Measurements from ENCODE around the gene RPL39. TPM values are rescaled to one million over a fixed set of nuclear protein-coding genes. Genes with fewer than 3 reads are reported as not detected.

The RPL39 gene
- total and polyA plus RNA-seq, 10 of the 15 experiments (the other 5 are each of a cell fraction or from before 2014, with no cell fraction given), result 1,792 to 6,541 (median 3,667) TPM

GRCh38 chrX:119756926-119757635 lies 34.3 kb downstream of the RPL39 start (continued):
- TF ChIP-seq BMI1 (IDR thresholded peaks at IDR 0.05; ENCODE audit: borderline replicate concordance) (no peak), ZBED1 (IDR thresholded peaks at IDR 0.05; ENCODE audit: borderline replicate concordance) (no peak), PAX8 (IDR thresholded peaks at IDR 0.05) (no peak), PKNOX1 (IDR thresholded peaks at IDR 0.05) (no peak)

GRCh38 chrX:119755981-119756533 lies 35.4 kb downstream of the RPL39 start:
- Histone ChIP-seq H2AFZ (ENCODE audit: control insufficient read depth, low read depth, low read length) (peak overlapping the region; percentile 46; the same call in 1 of the 2 replicates), H3K79me2 (ENCODE audit: control insufficient read depth, insufficient read depth, low read length) (no peaks in the 10 kb centered on the region; the same call in none of the 2 replicates), H4K20me1 (ENCODE audit: control insufficient read depth, insufficient read depth) (no peaks in the 10 kb centered on the region), H3K4me2 (ENCODE audit: control insufficient read depth, insufficient read depth) (peak overlapping the region; percentile 80), H3K27me3 (replicated peaks in 1 of 2; ENCODE audit: control insufficient read depth in 2 of 2, insufficient read depth in 2 of 2, low read length in 1 of 2) (no peaks in the 10 kb centered on the region), H3K4me1 (ENCODE audit: control insufficient read depth, insufficient read depth, low read length) (peaks cover 44% of the 10 kb centered on the region), H3K36me3 (ENCODE audit: control insufficient read depth in 2 of 2, insufficient read depth in 2 of 2, low read length in 1 of 2) (no peaks in the 10 kb centered on the region), H3K4me3 (peak overlapping the region; percentile 11; the same call in 1 of the 2 replicates), H3K9me3 (replicated peaks; ENCODE audit: control insufficient read depth, insufficient read depth, low read length) (no peaks in the 10 kb centered on the region; the same call in 2 of the 3 replicates), H3K27ac (ENCODE audit: control insufficient read depth, insufficient read depth) (peak overlapping the region; percentile 93), H3K9ac (ENCODE audit: control insufficient read depth, insufficient read depth, low read length) (peak overlapping the region; percentile 61)
- 2% methylated on average over 7 of the region's 7 CpGs for WGBS (ENCODE audit: insufficient coverage, insufficient replicate concordance, low lambda C conversion rate, missing lambda C conversion rate)
- POLR2A ChIA-PET, result interaction anchor here (0.5 to 7.7 kb wide), 7 partner anchors 8 to 101 kb away, joined by 3 to 42 read pairs (median 7); partner anchors contain the start of gene SEPTIN6
- no TSS peak for BruUV-seq (replicated peaks)
- ATAC-seq (peak; percentile 79), DNase-seq (ENCODE audit: low read depth, low spot score) (peak; percentile 85), FAIRE-seq (peak; percentile 92)
- RAD21 ChIA-PET (ENCODE audit: unreplicated experiment), result interaction anchor here (0.7 to 12.8 kb wide), 19 partner anchors 8 to 239 kb away, joined by 3 to 128 read pairs (median 5); partner anchors contain the start of genes NKRF, RPL39 and SEPTIN6
- intact Hi-C loops (cut with micrococcal nuclease; ENCODE audit: unreplicated experiment) (loop anchor here (1.0 to 2.0 kb wide), 3 partner anchors 23 to 108 kb away; no protein-coding TSS in a partner anchor), in situ Hi-C loops (cut with MboI) (no loop called here)
- SMC1A ChIA-PET (ENCODE audit: uncharacterized antibody, unreplicated experiment), result interaction anchor here (0.7 to 6.5 kb wide), 14 partner anchors 8 to 179 kb away, joined by 3 to 61 read pairs (median 6); partner anchors contain the start of gene RPL39
- CTCF ChIA-PET, result interaction anchor here (0.8 to 7.1 kb wide), 15 partner anchors 9 to 240 kb away, joined by 3 to 78 read pairs (median 8); no protein-coding TSS in a partner anchor
- TF ChIP-seq IRF5 (IDR thresholded peaks at IDR 0.05; ENCODE audit: borderline replicate concordance) (no peak), NBN (IDR thresholded peaks at IDR 0.05) (no peak; the same call in none of the 2 replicates), TARDBP (IDR thresholded peaks at IDR 0.05; ENCODE audit: borderline replicate concordance) (no peak), RCOR1 (conservative IDR thresholded peaks at IDR 0.05; ENCODE audit: low read depth, low read length) (peak; percentile 90; the same call in 1 of the 2 replicates), JUNB (IDR thresholded peaks at IDR 0.05) (peak; percentile 92), RELA (IDR thresholded peaks at IDR 0.05; ENCODE audit: borderline replicate concordance, partially characterized antibody) (no peak), BCL3 (IDR thresholded peaks at IDR 0.05; ENCODE audit: borderline replicate concordance, insufficient read depth, low read depth, low read length, poor library complexity, severe bottlenecking) (no peak), HSF1 (IDR thresholded peaks at IDR 0.05; ENCODE audit: low read depth, low read length) (no peak), CBX3 (IDR thresholded peaks at IDR 0.05; ENCODE audit: borderline replicate concordance, low read depth) (no peak), PAX8 (IDR thresholded peaks at IDR 0.05) (no peak), KLF5 (IDR thresholded peaks at IDR 0.05; ENCODE audit: partially characterized antibody) (no peak), SMC3 (IDR thresholded peaks at IDR 0.05; ENCODE audit: borderline replicate concordance, low read length) (peak; percentile 16; the same call in 1 of the 2 replicates), RFX5 (IDR thresholded peaks at IDR 0.05; ENCODE audit: low read depth, low read length) (no peak; the same call in 1 of the 2 replicates)
